ENCODE data around the gene TRAPPC4.
"Not testable (repeated sequence)": the region's sequence is repeated elsewhere in the genome, so short reads cannot be mapped to it uniquely, and the experiment has no call there.

The TRAPPC4 gene

GRCh38 chr11:119018074-119018938, at the start of gene TRAPPC4, which contains the start of gene RPS25:
TRAPPC4 (plus strand) TSS chr11:119018766; CDS start chr11:119018796, 30 bp downstream.
RPS25 (minus strand) TSS chr11:119018343; CDS start chr11:119018284, 59 bp downstream.
- DNase-seq (ENCODE audit: low read depth) = peak; percentile 92

GRCh38 chr11:118969508-118969907, 49.1 kb upstream of the TRAPPC4 start:
- not testable (repeated sequence) for DNase-seq (ENCODE audit: low read depth)

GRCh38 chr11:118971646-118972045, 46.9 kb upstream of the TRAPPC4 start, which contains the start of gene FOXR1:
FOXR1 (plus strand) TSS chr11:118971761; CDS start chr11:118971932, 171 bp downstream.
- DNase-seq (ENCODE audit: low read depth) = no peak

- DNase-seq (ENCODE audit: low read depth) = no peak
These were observed 44.6 kb upstream of the TRAPPC4 start for GRCh38 chr11:118973985-118974384.

GRCh38 chr11:118975771-118976709, 42.5 kb upstream of the TRAPPC4 start:
- no peak for DNase-seq (ENCODE audit: low read depth)

- no peak for DNase-seq (ENCODE audit: low read depth)
These were observed 39.1 kb upstream of the TRAPPC4 start for GRCh38 chr11:118979434-118979833.

- DNase-seq (ENCODE audit: low read depth) = no peak
These were observed 38.2 kb upstream of the TRAPPC4 start for GRCh38 chr11:118980191-118980881.

GRCh38 chr11:118984337-118984736, 34.2 kb upstream of the TRAPPC4 start:
- DNase-seq (ENCODE audit: low read depth) = not testable (repeated sequence)

- no peak for DNase-seq (ENCODE audit: low read depth)
These were observed 33.7 kb upstream of the TRAPPC4 start for GRCh38 chr11:118984825-118985224.

- DNase-seq (ENCODE audit: low read depth) = no peak
These were observed 30.3 kb upstream of the TRAPPC4 start for GRCh38 chr11:118988280-118988679.

- DNase-seq (ENCODE audit: low read depth) = not testable (repeated sequence)
These were observed 27.0 kb upstream of the TRAPPC4 start for GRCh38 chr11:118991486-118992038.

GRCh38 chr11:118996926-118997626, 21.5 kb upstream of the TRAPPC4 start:
- DNase-seq (ENCODE audit: low read depth) = no peak

- DNase-seq (ENCODE audit: low read depth) = peak; percentile 96
These were observed 20.8 kb upstream of the TRAPPC4 start, which contains the start of gene CENATAC for GRCh38 chr11:118997627-118998387. CENATAC (plus strand) TSS chr11:118998138; CDS start chr11:118998198, 60 bp downstream.

- no peak for DNase-seq (ENCODE audit: low read depth)
These were observed 20.2 kb upstream of the TRAPPC4 start for GRCh38 chr11:118998388-118998717.

GRCh38 chr11:118998822-118999221, 19.7 kb upstream of the TRAPPC4 start:
- DNase-seq (ENCODE audit: low read depth) = no peak

- no peak for DNase-seq (ENCODE audit: low read depth)
These were observed 17.7 kb upstream of the TRAPPC4 start for GRCh38 chr11:119000906-119001305.

- DNase-seq (ENCODE audit: low read depth) = no peak
These were observed 11.9 kb upstream of the TRAPPC4 start for GRCh38 chr11:119006656-119007055.

- DNase-seq (ENCODE audit: low read depth) = no peak
These were observed 7.0 kb upstream of the TRAPPC4 start for GRCh38 chr11:119011476-119012053.

GRCh38 chr11:119012629-119013170, 5.9 kb upstream of the TRAPPC4 start:
- no peak for DNase-seq (ENCODE audit: low read depth)
